Thyroid gland (tissue), 4 donors: ENCODE results near the gene AMFR. TPM values are rescaled to one million over a fixed set of nuclear protein-coding genes. Genes with fewer than 3 reads are reported as not detected.

ENCODE experiments used
- DNase-seq, 2 donors: peaks; one replicate each; pipeline ENCODE4 v3.0.0-alpha.2; 2019
- H3K27ac ChIP-seq, 3 donors: fragments of 200-600 bp; sonication (generic); 1 replicate in 2 of 3; 2 replicates in 1 of 3; pipeline ENCODE4 v1.5.1; 2016 to 2019; ENCODE audit warnings: mild to moderate bottlenecking in 1 of 3, moderate library complexity in 1 of 3
- H3K27me3 ChIP-seq: fragments of 200-600 bp; sonication (generic); one replicate; pipeline ENCODE4 v1.5.1; 2019
- H3K36me3 ChIP-seq, 2 donors: fragments of 200-600 bp; sonication (generic); one replicate each; pipeline ENCODE4 v1.5.1; 2016 to 2019
- H3K4me1 ChIP-seq, 2 donors: fragments of 200-600 bp; sonication (generic); one replicate each; pipeline ENCODE4 v1.5.1; 2017 to 2019
- H3K4me3 ChIP-seq, 3 donors: fragments of 200-600 bp; sonication (generic); replicated peaks in 1 of 3; 1 replicate in 2 of 3; 2 replicates in 1 of 3; pipeline ENCODE4 v1.5.1; 2016; ENCODE audit warnings: mild to moderate bottlenecking in 1 of 3
- H3K9me3 ChIP-seq: fragments of 200-600 bp; sonication (generic); one replicate; pipeline ENCODE4 v1.5.1; 2017
- CTCF ChIP-seq, 6 experiments: fragments of 200-600 bp in 3 of 6; fragments of 450-650 bp in 3 of 6; sonication (generic) in 3 of 6; IDR thresholded peaks; one replicate each; pipeline ENCODE4 v1.5.1; 2016 to 2019; ENCODE audit warnings: antibody characterized with exemption in 6 of 6, mild to moderate bottlenecking in 2 of 6, inconsistent platforms in 1 of 6, moderate library complexity in 1 of 6
- POLR2A ChIP-seq, 2 donors: fragments of 450-650 bp; IDR thresholded peaks; one replicate each; pipeline ENCODE4 v1.6.1; 2017; ENCODE audit warnings: antibody characterized with exemption in 2 of 2, mild to moderate bottlenecking in 2 of 2, moderate library complexity in 1 of 2
- WGBS, 2 donors: methylation state at CpG; one replicate each; pipeline ENCODE4 v1.1.5; 2017; 5-methylcytosine and 5-hydroxymethylcytosine counted together
- intact Hi-C: fragments of 100-400 bp; cut with DNase I; formaldehyde crosslinking; loops from one replicate; pipeline ENCODE4 v1.15.1; 2023
- total RNA-seq, 4 donors: library from RNA; depleted of rRNA; stranded (reverse); fragments of >200 nt; gene quantifications; one replicate each; pipeline ENCODE4 v1.2.3, GENCODE V29; 2016

AMFR gene
- total RNA-seq, 4 donors from 2014 or later = 130 to 167 (median 146) TPM

GRCh38 chr16:56365552-56365951 is 59.8 kb downstream of the AMFR start:
- Histone ChIP-seq H3K9me3 (no peaks in the 10 kb centered on the region), H3K4me1 (peaks cover 4 to 5% of the 10 kb centered on the region in 2 donors), H3K27me3 (no peaks in the 10 kb centered on the region), H3K36me3 (peaks cover 22 to 46% of the 10 kb centered on the region in 2 donors), H3K27ac (no peak overlapping the region), H3K4me3 (no peak overlapping the region)
- TF ChIP-seq CTCF (IDR thresholded peaks at IDR 0.05) (no peak), POLR2A (IDR thresholded peaks at IDR 0.05) (no peak)
- intact Hi-C loops = no loop called here
- WGBS, 2 donors = 83 to 94% methylated on average over 7 of the region's 7 CpGs
- no peak for DNase-seq

- H3K36me3 ChIP-seq = peaks cover 22 to 46% of the 10 kb centered on the region in 2 donors
- no peaks in the 10 kb centered on the region for H3K4me1 ChIP-seq
- H3K27me3 ChIP-seq = no peaks in the 10 kb centered on the region
- H3K27ac ChIP-seq = no peak overlapping the region
- DNase-seq = no peak
- intact Hi-C loops = no loop called here
- no peaks in the 10 kb centered on the region for H3K9me3 ChIP-seq
- 94 to 95% methylated on average over 8 of the region's 8 CpGs for WGBS, 2 donors
- no peak overlapping the region for H3K4me3 ChIP-seq
- TF ChIP-seq CTCF (IDR thresholded peaks at IDR 0.05) = no peak
- TF ChIP-seq POLR2A (IDR thresholded peaks at IDR 0.05) = no peak
These were observed 60.5 kb downstream of the AMFR start for GRCh38 chr16:56364865-56365264.

GRCh38 chr16:56363781-56364565 is 61.4 kb downstream of the AMFR start:
- intact Hi-C loops = no loop called here
- H3K4me3 ChIP-seq = no peak overlapping the region
- no peaks in the 10 kb centered on the region for H3K9me3 ChIP-seq
- TF ChIP-seq POLR2A (IDR thresholded peaks at IDR 0.05) = no peak
- TF ChIP-seq CTCF (IDR thresholded peaks at IDR 0.05) = no peak
- H3K27ac ChIP-seq = no peak overlapping the region
- 95 to 96% methylated on average over 26 of the region's 26 CpGs for WGBS, 2 donors
- peaks cover 22 to 46% of the 10 kb centered on the region in 2 donors for H3K36me3 ChIP-seq
- no peaks in the 10 kb centered on the region for H3K27me3 ChIP-seq
- H3K4me1 ChIP-seq = no peaks in the 10 kb centered on the region
- no peak for DNase-seq

GRCh38 chr16:56363181-56363716 is 62.1 kb downstream of the AMFR start:
- Histone ChIP-seq H3K27ac (no peak overlapping the region), H3K4me1 (no peaks in the 10 kb centered on the region), H3K4me3 (no peak overlapping the region), H3K9me3 (no peaks in the 10 kb centered on the region), H3K36me3 (peaks cover 22 to 41% of the 10 kb centered on the region in 2 donors), H3K27me3 (no peaks in the 10 kb centered on the region)
- 93 to 96% methylated on average over 6 of the region's 6 CpGs for WGBS, 2 donors
- no peak for DNase-seq
- no peak for TF ChIP-seq CTCF (IDR thresholded peaks at IDR 0.05)
- TF ChIP-seq POLR2A (IDR thresholded peaks at IDR 0.05) = no peak
- intact Hi-C loops = no loop called here

- WGBS, 2 donors = 94% methylated on average over 17 of the region's 17 CpGs
- intact Hi-C loops = no loop called here
- no peaks in the 10 kb centered on the region for H3K4me1 ChIP-seq
- H3K36me3 ChIP-seq = peaks cover 22 to 37% of the 10 kb centered on the region in 2 donors
- no peak overlapping the region for H3K4me3 ChIP-seq
- no peak for DNase-seq
- no peaks in the 10 kb centered on the region for H3K27me3 ChIP-seq
- H3K9me3 ChIP-seq = no peaks in the 10 kb centered on the region
- no peak for TF ChIP-seq CTCF (IDR thresholded peaks at IDR 0.05)
- TF ChIP-seq POLR2A (IDR thresholded peaks at IDR 0.05) = no peak
- H3K27ac ChIP-seq = no peak overlapping the region
These were observed 62.6 kb downstream of the AMFR start for GRCh38 chr16:56362706-56363105.
